ENCODE results near the gene NRTN.

Gene NRTN

GRCh38 chr19:5790559-5791520, 14.0 kb upstream of the NRTN start, which contains the start of gene DUS3L:
Gene DUS3L (minus strand): TSS chr19:5791163. CDS start chr19:5791141, 22 bp downstream.
- peak; percentile 97 for ATAC-seq

DNA sequence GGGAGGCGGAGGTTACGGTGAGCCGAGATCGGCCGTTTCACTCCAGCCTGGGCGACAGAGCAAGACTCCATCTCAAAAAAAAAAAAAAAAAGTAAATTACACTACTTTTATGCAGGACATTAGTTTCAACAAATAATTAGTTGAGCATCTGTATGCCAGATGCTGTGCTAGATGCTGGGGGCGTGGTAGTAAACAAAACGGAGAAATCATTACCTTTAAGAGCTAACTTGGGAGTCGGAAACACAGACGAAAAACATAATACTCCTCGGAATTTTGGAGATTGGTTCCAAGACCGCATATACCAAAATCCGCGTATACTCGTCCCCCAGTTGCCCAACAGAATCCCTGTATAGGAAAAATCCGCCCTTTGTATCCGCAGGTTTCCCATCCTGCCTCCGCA, 12.6 kb upstream of the NRTN start:
- ATAC-seq: no peak

- ATAC-seq: no peak
Measured at GRCh38 chr19:5793188-5793587, 11.7 kb upstream of the NRTN start.

GRCh38 chr19:5795382-5795919, 9.4 kb upstream of the NRTN start:
- no peak for ATAC-seq

DNA sequence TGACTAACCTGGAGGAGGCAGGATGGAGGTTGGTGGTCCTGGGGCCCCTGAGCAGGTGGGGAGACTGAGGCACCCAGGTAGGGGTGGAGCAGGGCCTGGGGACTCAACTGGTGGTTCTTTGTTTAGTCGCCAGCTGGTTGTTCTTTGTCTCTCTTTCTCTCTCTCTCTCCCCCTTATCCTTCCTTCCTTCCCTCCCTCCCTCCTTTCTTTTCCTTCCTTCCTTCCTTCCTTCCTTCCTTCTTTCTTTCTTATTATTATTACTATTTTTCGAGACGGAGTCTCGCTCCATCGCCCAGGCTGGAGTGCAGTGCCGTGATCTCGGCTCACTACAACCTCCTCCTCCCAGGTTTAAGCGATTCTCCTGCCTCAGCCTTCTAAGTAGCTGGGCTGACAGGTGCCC, 6.6 kb upstream of the NRTN start:
- no peak for ATAC-seq

GRCh38 chr19:5799247-5800241, 5.3 kb upstream of the NRTN start:
- no peak for ATAC-seq

DNA sequence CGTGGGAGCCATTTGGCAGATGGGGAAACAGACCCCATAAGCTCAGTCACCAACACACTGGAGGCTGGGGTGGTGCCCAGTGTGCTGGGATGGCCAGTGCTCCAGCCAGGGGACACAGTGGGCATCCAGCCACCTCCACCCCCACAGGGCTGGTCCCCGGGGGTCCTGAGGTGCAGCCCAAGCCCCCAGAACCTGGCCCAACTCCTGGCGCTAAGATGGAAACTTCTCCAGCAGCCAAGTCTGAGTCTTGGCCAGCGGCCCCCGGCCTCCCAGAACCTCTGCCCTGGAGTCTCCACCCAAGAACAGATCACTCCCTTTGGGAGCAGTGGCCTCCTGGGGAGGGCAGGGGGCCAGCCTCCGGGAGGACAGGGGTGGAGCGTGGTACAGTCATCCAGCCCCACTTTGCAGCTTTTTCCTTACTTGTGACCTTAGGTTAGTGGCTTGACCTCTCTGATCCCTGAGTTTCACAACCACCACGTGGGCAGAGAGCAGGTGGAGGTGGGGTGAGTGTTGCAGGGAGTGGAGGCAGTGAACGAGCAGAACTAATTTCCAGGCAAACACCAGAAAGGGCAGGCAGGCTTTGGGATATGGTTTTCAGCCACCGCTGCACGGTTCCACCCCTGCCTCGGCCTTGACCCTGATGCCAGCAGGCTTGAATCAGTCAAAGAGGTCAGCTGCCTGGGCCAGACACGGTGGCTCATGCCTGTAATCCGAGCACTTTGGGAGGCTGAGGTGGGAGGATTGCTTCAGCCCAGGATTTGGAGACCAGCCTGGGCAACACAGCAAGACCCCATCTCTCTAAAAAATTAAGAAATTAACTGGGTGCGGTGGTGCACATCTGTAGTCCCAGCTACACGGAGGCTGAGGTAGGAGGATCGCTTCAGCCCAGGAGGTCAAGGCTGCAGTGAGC, 4.3 kb upstream of the NRTN start:
- no peak for ATAC-seq

GRCh38 chr19:5801796-5802619, 2.9 kb upstream of the NRTN start:
- ATAC-seq: no peak

- ATAC-seq: no peak
Measured at GRCh38 chr19:5803441-5803751, 1.5 kb upstream of the NRTN start.

GRCh38 chr19:5803752-5804515, 933 bp upstream of the NRTN start:
- peak; percentile 96 to 99 for ATAC-seq

DNA sequence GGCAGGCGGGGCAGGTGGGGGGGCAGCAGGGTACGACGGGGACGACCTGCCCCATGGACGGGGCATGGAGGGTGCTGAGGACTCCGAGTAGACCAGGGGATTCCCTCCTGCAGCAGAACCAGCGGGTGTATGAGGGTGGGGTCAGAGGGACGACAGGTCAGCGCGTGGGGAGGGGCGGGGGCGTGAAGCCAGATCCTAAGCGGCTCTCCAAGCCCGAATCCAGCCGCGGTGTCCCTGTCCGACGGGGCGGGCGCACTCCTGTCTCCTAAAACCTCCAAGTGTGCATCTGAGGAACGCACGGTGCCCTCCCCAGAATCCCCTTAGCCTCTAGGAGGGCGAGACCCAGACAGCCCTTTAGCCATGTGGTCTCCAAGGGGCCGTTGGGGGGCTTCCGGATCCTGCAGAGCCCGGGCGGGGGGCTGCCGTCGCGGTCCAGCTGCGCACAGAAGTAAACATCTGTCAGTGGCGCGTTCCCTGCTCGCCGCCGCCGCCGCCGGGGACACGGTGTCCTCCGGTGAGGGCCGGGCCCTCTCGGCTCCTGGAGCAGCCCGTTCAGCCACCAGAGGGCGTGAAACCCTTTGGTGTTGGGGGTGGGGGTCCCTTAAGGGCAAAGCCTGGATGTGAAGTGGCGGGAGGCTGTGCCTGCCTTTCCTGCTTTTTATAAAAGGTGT, 730 bp downstream of the NRTN start:
- no peak for ATAC-seq

DNA sequence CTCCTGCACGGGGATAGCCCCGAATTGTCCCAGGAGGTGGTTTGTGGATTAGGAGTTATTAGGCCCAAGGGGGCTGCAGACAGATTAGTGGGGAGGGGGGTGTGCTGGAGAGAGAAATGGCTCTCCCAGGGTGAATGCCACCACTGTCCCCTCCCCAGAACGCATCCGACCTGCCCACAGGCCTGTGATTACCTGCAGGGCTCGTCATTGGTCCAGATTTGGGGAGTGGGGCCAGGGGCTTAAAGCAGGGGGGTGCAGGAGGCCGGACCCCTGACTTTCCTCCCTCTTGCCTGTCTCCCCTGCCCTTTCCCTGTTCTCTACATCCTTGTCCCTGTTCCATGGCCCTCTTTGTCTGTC, 1.2 kb downstream of the NRTN start:
- ATAC-seq: no peak

- no peak for ATAC-seq
Measured at GRCh38 chr19:5806905-5807304, 2.0 kb downstream of the NRTN start.

DNA sequence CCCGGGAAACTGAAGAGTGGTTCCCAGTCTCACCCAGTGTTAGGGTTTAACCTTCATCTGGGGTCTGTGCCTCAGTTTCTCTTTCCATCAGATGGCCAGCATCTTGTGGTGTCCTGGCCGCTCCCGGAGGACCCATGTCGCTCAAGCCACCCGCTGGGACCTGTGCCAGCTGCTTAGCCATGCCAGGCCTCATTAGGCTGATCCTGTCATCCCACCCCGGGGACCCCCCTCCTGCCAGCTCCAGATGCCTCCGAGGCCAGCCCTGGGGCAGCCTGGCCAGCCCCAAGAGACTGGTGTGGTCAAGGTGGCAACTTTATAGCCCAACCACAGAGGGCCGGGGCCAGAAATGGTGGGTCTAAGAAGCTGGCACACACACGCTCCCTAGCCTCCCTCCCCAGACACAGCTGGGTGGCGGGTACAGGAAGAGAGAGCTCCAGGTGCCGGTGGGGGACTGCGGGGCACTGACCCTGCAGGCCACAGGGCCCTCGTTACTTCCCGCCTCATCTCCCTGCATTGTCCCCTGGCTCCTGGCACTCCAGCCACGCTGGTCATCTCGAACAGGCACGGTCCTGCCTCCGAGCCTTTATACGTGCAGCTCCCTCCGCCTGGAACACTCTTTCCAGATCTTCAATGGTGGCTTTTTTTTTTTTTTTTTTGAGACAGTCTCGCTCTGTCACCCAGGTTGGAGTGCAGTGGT, 3.4 kb downstream of the NRTN start:
- ATAC-seq: no peak

- ATAC-seq: no peak
Measured at GRCh38 chr19:5809053-5809452, 4.2 kb downstream of the NRTN start.

GRCh38 chr19:5809469-5809868, 4.6 kb downstream of the NRTN start:
- no peak for ATAC-seq

DNA sequence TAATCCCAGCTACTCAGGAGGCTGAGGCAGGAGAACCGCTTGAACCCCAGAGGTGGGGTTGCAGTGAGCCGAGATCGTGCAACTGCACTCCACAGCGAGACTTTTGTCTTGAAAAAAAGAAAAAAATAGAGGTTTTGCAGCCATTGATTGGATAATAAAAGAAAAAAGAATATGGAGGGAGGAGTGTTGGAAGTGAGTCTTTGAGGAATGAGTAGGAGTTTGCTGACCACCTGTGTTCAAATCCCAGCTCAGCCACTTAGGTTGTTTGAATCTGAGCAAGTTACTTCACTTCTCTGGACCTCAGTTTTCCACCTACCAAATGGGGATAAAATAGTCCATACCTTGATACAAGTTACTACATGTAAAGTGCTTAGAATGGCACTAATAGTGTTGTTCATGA, 6.2 kb downstream of the NRTN start:
- ATAC-seq: no peak

GRCh38 chr19:5814123-5814851, 9.4 kb downstream of the NRTN start:
- no peak for ATAC-seq

DNA sequence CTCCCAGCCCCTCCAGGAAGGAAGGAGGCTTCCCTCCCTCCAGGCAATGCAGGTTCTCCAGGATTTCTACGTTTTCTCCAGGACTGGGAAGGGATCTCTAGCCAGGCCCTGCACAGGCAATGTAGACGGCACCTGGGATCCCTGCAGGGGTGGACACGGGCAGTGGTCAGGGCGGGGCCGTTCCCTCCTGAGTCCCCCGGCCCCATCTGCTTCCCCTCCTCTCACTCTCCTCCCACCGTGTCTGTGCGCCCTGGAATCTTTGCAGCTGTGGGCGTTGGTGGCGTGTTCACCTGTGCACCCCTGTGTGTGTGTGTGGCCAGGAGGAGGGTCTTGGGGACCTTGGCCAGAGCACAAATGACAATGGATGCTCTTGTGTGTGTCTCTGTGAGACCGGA, 10.0 kb downstream of the NRTN start:
- no peak for ATAC-seq
